Activated CD8-positive, alpha-beta T cell treated with anti-CD3 and anti-CD28 coated beads, Interleukin-2, amount 10 ng/mL, durations not matched to agents 7 days and 5 days (primary cell): ENCODE results near the gene KL. TPM values are rescaled to one million over a fixed set of nuclear protein-coding genes. Genes with fewer than 3 reads are reported as not detected.

Experiments
- ATAC-seq: fragments of 150-1000 bp; cut with Tn5 transposase; one replicate; pipeline ENCODE4 v1.10.0; 2021; ENCODE audit warnings: moderate library complexity
- CTCF ChIA-PET: fragments of 350-600 bp; sonication (Branson Sonifier 250); formaldehyde crosslinking; loops from one replicate; lab custom pipeline; 2021; ENCODE audit warnings: antibody characterized with exemption; lab: Charles Lee
- POLR2A ChIA-PET: fragments of 350-600 bp; sonication (Branson Sonifier 250); formaldehyde crosslinking; loops from one replicate; lab custom pipeline; 2021; ENCODE audit warnings: antibody characterized with exemption; lab: Charles Lee
- DNase-seq: peaks from one replicate; pipeline ENCODE4 v3.0.0-alpha.2; 2020
- H3K27ac Mint-ChIP-seq: one replicate; pipeline ENCODE4 v1.8.0; 2021; ENCODE audit warnings: mild to moderate bottlenecking, mixed read lengths
- H3K27me3 Mint-ChIP-seq: one replicate; pipeline ENCODE4 v1.8.0; 2021; ENCODE audit warnings: low read depth, mixed read lengths
- H3K36me3 Mint-ChIP-seq: one replicate; pipeline ENCODE4 v1.8.0; 2021; ENCODE audit warnings: low read depth, mixed read lengths
- H3K4me1 Mint-ChIP-seq: one replicate; pipeline ENCODE4 v1.8.0; 2021; ENCODE audit warnings: low read depth, mixed read lengths
- H3K4me3 Mint-ChIP-seq: one replicate; pipeline ENCODE4 v1.8.0; 2021; ENCODE audit warnings: mild to moderate bottlenecking, mixed read lengths
- H3K9me3 Mint-ChIP-seq: one replicate; pipeline ENCODE4 v1.8.0; 2022; ENCODE audit warnings: mixed read lengths; ENCODE audit not compliant: insufficient read depth
- total RNA-seq, 2 experiments: library from RNA; stranded (reverse); gene quantifications; one replicate each; pipeline ENCODE4 v1.2.3, GENCODE V29; 2021

The KL gene
- total RNA-seq, 2 experiments from 2014 or later, result 0.11 to 0.13 TPM

GRCh38 chr13:33072759-33073158, 56.5 kb downstream of the KL start:
- ChIA-PET POLR2A (no interaction called here), CTCF (no interaction called here)
- no peaks in the 10 kb centered on the region for H3K9me3 Mint-ChIP-seq
- no peaks in the 10 kb centered on the region for H3K36me3 Mint-ChIP-seq
- no peaks in the 10 kb centered on the region for H3K4me1 Mint-ChIP-seq
- H3K27ac Mint-ChIP-seq, result no peak overlapping the region
- no peak overlapping the region for H3K4me3 Mint-ChIP-seq
- no peak for ATAC-seq
- DNase-seq, result no peak
- H3K27me3 Mint-ChIP-seq, result peaks cover 5% of the 10 kb centered on the region

GRCh38 chr13:33073338-33073737, 57.1 kb downstream of the KL start:
- POLR2A ChIA-PET, result no interaction called here
- Mint-ChIP-seq H3K27ac (no peak overlapping the region), H3K4me1 (no peaks in the 10 kb centered on the region), H3K4me3 (no peak overlapping the region), H3K9me3 (no peaks in the 10 kb centered on the region), H3K36me3 (no peaks in the 10 kb centered on the region), H3K27me3 (peaks cover 5% of the 10 kb centered on the region)
- ATAC-seq, result no peak
- CTCF ChIA-PET, result no interaction called here
- no peak for DNase-seq

GRCh38 chr13:33076001-33076992, 60.1 kb downstream of the KL start:
- Mint-ChIP-seq H3K36me3 (no peaks in the 10 kb centered on the region), H3K27me3 (peaks cover 9% of the 10 kb centered on the region), H3K4me1 (no peaks in the 10 kb centered on the region), H3K4me3 (no peak overlapping the region), H3K27ac (no peak overlapping the region), H3K9me3 (no peaks in the 10 kb centered on the region)
- CTCF ChIA-PET, result no interaction called here
- ATAC-seq (no peak), DNase-seq (no peak)
- POLR2A ChIA-PET, result no interaction called here

DNA sequence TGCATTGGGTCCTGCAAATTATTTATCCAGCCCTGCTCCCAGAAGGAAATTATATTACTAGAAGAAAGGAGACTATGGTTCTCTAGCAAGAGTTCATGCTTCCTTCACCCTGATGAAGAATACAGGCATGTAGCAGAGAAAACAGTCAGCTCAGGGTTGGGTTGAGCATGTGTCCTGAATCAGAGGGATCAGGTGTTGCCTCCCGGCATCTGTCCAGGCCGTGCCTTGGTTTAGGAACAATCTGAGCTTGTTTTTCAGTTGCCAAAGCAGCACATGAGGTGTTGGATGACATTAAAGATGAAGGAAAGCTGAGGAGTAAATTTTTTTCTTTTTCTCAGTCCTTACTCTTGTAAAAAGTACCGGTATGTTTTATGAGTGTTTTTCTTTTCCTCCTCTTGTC, 62.0 kb downstream of the KL start:
- DNase-seq, result no peak

DNA sequence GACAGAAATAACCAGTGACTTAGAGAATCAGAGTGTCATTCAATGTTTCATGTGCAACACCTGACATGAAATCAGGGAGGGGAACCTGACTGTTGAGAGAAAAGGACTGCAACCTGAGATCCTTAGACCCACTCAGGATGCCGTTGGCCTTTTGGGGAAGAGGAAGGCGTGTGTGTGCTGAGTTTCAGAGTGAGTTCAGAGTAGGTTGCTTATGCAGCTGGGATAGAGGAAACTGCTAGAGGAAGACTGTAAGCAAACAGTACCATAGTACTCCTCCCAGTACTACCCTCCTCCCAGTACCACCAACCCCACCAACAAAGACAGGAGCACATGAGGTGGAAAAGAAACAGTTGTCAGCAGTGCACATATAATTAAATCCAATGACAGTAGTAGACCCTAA, 63.7 kb downstream of the KL start:
- CTCF ChIA-PET, result no interaction called here
- POLR2A ChIA-PET, result no interaction called here
- Mint-ChIP-seq H3K9me3 (no peaks in the 10 kb centered on the region), H3K27ac (no peak overlapping the region), H3K4me3 (no peak overlapping the region), H3K36me3 (no peaks in the 10 kb centered on the region), H3K27me3 (peaks cover 11% of the 10 kb centered on the region), H3K4me1 (no peaks in the 10 kb centered on the region)
- DNase-seq, result no peak
- ATAC-seq, result no peak

More for the DNA sequence above, 62.0 kb downstream of the KL start:
- CTCF ChIA-PET, result no interaction called here
- Mint-ChIP-seq H3K36me3 (no peaks in the 10 kb centered on the region), H3K4me3 (no peak overlapping the region), H3K27ac (no peak overlapping the region), H3K4me1 (no peaks in the 10 kb centered on the region), H3K9me3 (no peaks in the 10 kb centered on the region), H3K27me3 (peaks cover 8% of the 10 kb centered on the region)
- ATAC-seq, result no peak
- POLR2A ChIA-PET, result no interaction called here

GRCh38 chr13:33080972-33081590, 64.9 kb downstream of the KL start:
- POLR2A ChIA-PET, result no interaction called here
- peaks cover 16% of the 10 kb centered on the region for H3K27me3 Mint-ChIP-seq
- H3K27ac Mint-ChIP-seq, result no peak overlapping the region
- ATAC-seq (no peak), DNase-seq (no peak)
- CTCF ChIA-PET, result no interaction called here
- no peaks in the 10 kb centered on the region for H3K36me3 Mint-ChIP-seq
- H3K4me1 Mint-ChIP-seq, result no peaks in the 10 kb centered on the region
- no peak overlapping the region for H3K4me3 Mint-ChIP-seq
- no peaks in the 10 kb centered on the region for H3K9me3 Mint-ChIP-seq

GRCh38 chr13:33081666-33082065, 65.4 kb downstream of the KL start:
- ATAC-seq, result no peak
- Mint-ChIP-seq H3K4me1 (no peaks in the 10 kb centered on the region), H3K36me3 (no peaks in the 10 kb centered on the region), H3K4me3 (no peak overlapping the region), H3K27ac (no peak overlapping the region), H3K27me3 (peaks cover 14% of the 10 kb centered on the region), H3K9me3 (no peaks in the 10 kb centered on the region)
- ChIA-PET CTCF (no interaction called here), POLR2A (no interaction called here)
- no peak for DNase-seq

DNA sequence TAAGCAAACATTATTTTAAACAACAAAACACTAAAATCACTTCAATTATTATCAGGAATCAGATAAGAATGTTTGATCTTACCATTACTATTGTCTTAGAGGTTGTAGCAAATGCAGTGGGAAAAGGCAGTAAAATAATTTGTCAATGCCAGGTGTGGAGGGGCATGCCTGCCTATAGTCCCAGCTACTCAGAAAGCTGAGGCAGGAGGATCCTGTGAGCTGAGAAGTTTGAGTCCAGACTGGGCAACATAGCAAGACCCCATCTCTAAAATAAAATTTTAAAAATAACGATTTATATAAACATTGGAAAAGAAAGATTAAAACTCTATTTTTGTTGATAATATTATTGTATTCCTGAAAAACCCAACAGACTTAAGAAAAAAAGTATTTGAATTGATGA, 66.8 kb downstream of the KL start:
- Mint-ChIP-seq H3K9me3 (no peaks in the 10 kb centered on the region), H3K4me3 (no peak overlapping the region), H3K36me3 (no peaks in the 10 kb centered on the region), H3K27me3 (peaks cover 14% of the 10 kb centered on the region), H3K4me1 (no peaks in the 10 kb centered on the region), H3K27ac (no peak overlapping the region)
- ATAC-seq (no peak), DNase-seq (no peak)
- ChIA-PET POLR2A (no interaction called here), CTCF (no interaction called here)

DNA sequence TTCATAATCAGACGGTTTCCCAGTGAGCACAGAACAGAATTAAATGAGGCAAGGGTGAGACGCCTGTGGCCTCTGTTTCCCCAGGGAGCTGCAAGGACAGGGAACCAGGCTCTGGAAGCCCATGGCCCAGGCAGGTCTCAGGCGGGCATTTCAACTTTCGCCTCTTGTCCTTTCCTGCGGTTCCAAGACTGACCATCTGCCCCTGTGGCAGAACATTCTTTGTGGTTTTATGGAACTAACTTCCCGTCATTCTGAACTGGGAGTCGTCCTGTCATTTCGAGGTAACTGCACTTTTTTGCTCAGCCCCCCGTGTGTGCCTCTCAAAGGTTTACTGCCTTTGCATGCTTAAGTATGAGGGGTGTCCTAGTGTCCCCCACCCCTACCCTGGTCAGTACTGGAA, 70.9 kb downstream of the KL start:
- Mint-ChIP-seq H3K27ac (no peak overlapping the region), H3K4me1 (no peaks in the 10 kb centered on the region), H3K36me3 (no peaks in the 10 kb centered on the region), H3K27me3 (peaks cover 8% of the 10 kb centered on the region), H3K4me3 (no peak overlapping the region), H3K9me3 (no peaks in the 10 kb centered on the region)
- CTCF ChIA-PET, result no interaction called here
- ATAC-seq (no peak), DNase-seq (no peak)
- POLR2A ChIA-PET, result no interaction called here

GRCh38 chr13:33087790-33088189, 71.6 kb downstream of the KL start:
- H3K27me3 Mint-ChIP-seq, result peaks cover 8% of the 10 kb centered on the region
- H3K4me3 Mint-ChIP-seq, result no peak overlapping the region
- ChIA-PET CTCF (no interaction called here), POLR2A (no interaction called here)
- ATAC-seq, result no peak
- no peaks in the 10 kb centered on the region for H3K36me3 Mint-ChIP-seq
- DNase-seq, result no peak
- no peaks in the 10 kb centered on the region for H3K9me3 Mint-ChIP-seq
- no peak overlapping the region for H3K27ac Mint-ChIP-seq
- H3K4me1 Mint-ChIP-seq, result no peaks in the 10 kb centered on the region

GRCh38 chr13:33089311-33089710, 73.1 kb downstream of the KL start:
- no peak for ATAC-seq
- H3K27me3 Mint-ChIP-seq, result peaks cover 8% of the 10 kb centered on the region
- no peak for DNase-seq
- H3K4me3 Mint-ChIP-seq, result no peak overlapping the region
- ChIA-PET CTCF (no interaction called here), POLR2A (no interaction called here)
- no peak overlapping the region for H3K27ac Mint-ChIP-seq
- no peaks in the 10 kb centered on the region for H3K4me1 Mint-ChIP-seq
- no peaks in the 10 kb centered on the region for H3K36me3 Mint-ChIP-seq
- H3K9me3 Mint-ChIP-seq, result no peaks in the 10 kb centered on the region

GRCh38 chr13:33090755-33091414, 74.7 kb downstream of the KL start:
- POLR2A ChIA-PET, result no interaction called here
- CTCF ChIA-PET, result no interaction called here
- no peak overlapping the region for H3K4me3 Mint-ChIP-seq
- no peaks in the 10 kb centered on the region for H3K36me3 Mint-ChIP-seq
- DNase-seq (no peak), ATAC-seq (no peak)
- no peaks in the 10 kb centered on the region for H3K9me3 Mint-ChIP-seq
- peaks cover 2% of the 10 kb centered on the region for H3K27me3 Mint-ChIP-seq
- H3K4me1 Mint-ChIP-seq, result no peaks in the 10 kb centered on the region
- no peak overlapping the region for H3K27ac Mint-ChIP-seq
